HepG2 (cell line): ENCODE measurements around the gene TRIM31. TPM values are rescaled to one million over a fixed set of nuclear protein-coding genes. Genes with fewer than 3 reads are reported as not detected.
A peak's percentile ranks its signal among the peaks of the same experiment; 100 is the strongest.

Source experiments
- ATAC-seq: fragments of 200-7000 bp; cut with Tn5 transposase; 3 replicates; pipeline ENCODE4 v1.9.1; 2020; ENCODE audit warnings: mild to moderate bottlenecking, moderate library complexity
- BruUV-seq: library from RNA; stranded (reverse); fragments of 400-500 nt; replicated peaks from 2 replicates; lab custom pipeline; 2021; lab: Mats Ljungman, UMichigan
- CTCF ChIA-PET: fragments of 300-600 bp; formaldehyde crosslinking; extraction: SDS; loops from one replicate; lab custom pipeline; 2021; ENCODE audit warnings: low total read pairs, inconsistent platforms, low intra/inter-chr PET ratio; lab: Yijun Ruan, JAX
- POLR2A ChIA-PET: fragments of 350-600 bp; sonication (Branson Sonifier 250); formaldehyde crosslinking; loops from one replicate; lab custom pipeline; 2020; ENCODE audit warnings: antibody characterized with exemption, inconsistent platforms; lab: Yijun Ruan, JAX
- DNase-seq: peaks from one replicate; pipeline ENCODE4 v3.0.0-alpha.2; 2015; ENCODE audit warnings: low spot score
- FAIRE-seq: peaks from 3 replicates; lab custom pipeline; 2011; peaks lifted over from hg19 to GRCh38; lab: Jason Lieb, UNC
- H2AFZ ChIP-seq: one replicate; pipeline ENCODE4 v1.6.1; 2011; ENCODE audit warnings: low read length, inconsistent platforms
- H3K27ac ChIP-seq: fragments of 300-600 bp; 3 replicates; pipeline ENCODE4 v1.8.0; 2011; ENCODE audit warnings: mixed run types, mild to moderate bottlenecking, mixed read lengths, low read length, inconsistent platforms; ENCODE audit not compliant: insufficient read depth; ENCODE audit errors: extremely low read length
- H3K27me3 ChIP-seq, 2 experiments: fragments of 200-600 bp in 1 of 2; 2 replicates in 1 of 2; 3 replicates in 1 of 2; pipeline versions ENCODE4 v1.6.0 to v1.8.0; 2011; ENCODE audit warnings: low read length in 2 of 2, mild to moderate bottlenecking in 2 of 2, moderate library complexity in 2 of 2, inconsistent platforms in 1 of 2; ENCODE audit not compliant: insufficient read depth in 2 of 2, control insufficient read depth in 1 of 2
- H3K36me3 ChIP-seq, 2 experiments: fragments of 200-600 bp in 1 of 2; replicated peaks in 1 of 2; 2 replicates in 1 of 2; 3 replicates in 1 of 2; pipeline versions ENCODE4 v1.5.1 to v1.8.0; 2011; ENCODE audit warnings: low read length in 2 of 2, inconsistent platforms in 1 of 2; ENCODE audit not compliant: insufficient read depth in 2 of 2, control insufficient read depth in 1 of 2
- H3K4me1 ChIP-seq: 2 replicates; pipeline ENCODE4 v1.5.1; 2012; ENCODE audit warnings: low read length, inconsistent platforms; ENCODE audit not compliant: insufficient read depth
- H3K4me2 ChIP-seq: 2 replicates; pipeline ENCODE4 v1.6.0; 2011; ENCODE audit warnings: low read depth, low read length, inconsistent platforms
- H3K4me3 ChIP-seq, 3 experiments: fragments of 200-600 bp in 1 of 3; sonication (generic), shearing (Covaris generic) in 1 of 3; replicated peaks in 1 of 3; 2 replicates each; pipeline ENCODE4 v1.5.1; 2011 to 2016; ENCODE audit warnings: low read length in 3 of 3, inconsistent platforms in 2 of 3, low read depth in 2 of 3, mild to moderate bottlenecking in 2 of 3, control low read depth in 1 of 3, mixed read lengths in 1 of 3; ENCODE audit not compliant: insufficient read depth in 1 of 3
- H3K79me2 ChIP-seq: one replicate; pipeline ENCODE4 v1.6.1; 2011; ENCODE audit warnings: low read length, inconsistent platforms; ENCODE audit not compliant: insufficient read depth
- H3K9ac ChIP-seq: 2 replicates; pipeline ENCODE4 v1.6.0; 2011; ENCODE audit warnings: mild to moderate bottlenecking, low read depth, low read length, inconsistent platforms; ENCODE audit not compliant: insufficient read depth
- H3K9me3 ChIP-seq: 2 replicates; pipeline ENCODE4 v1.5.1; 2012; ENCODE audit warnings: mild to moderate bottlenecking, low read length
- H4K20me1 ChIP-seq: 2 replicates; pipeline ENCODE4 v1.6.0; 2011; ENCODE audit warnings: inconsistent platforms, mild to moderate bottlenecking, low read length, moderate library complexity; ENCODE audit not compliant: insufficient read depth
- DZIP1 ChIP-seq: sonication (generic); formaldehyde crosslinking; IDR thresholded peaks from 2 replicates; pipeline ENCODE4 v1.5.0; 2020; ENCODE audit warnings: mild to moderate bottlenecking, missing genetic modification reagents
- ZNF124 ChIP-seq: sonication (generic); formaldehyde crosslinking; IDR thresholded peaks from 2 replicates; pipeline ENCODE4 v1.4.0; 2020; ENCODE audit warnings: missing genetic modification reagents
- WGBS: methylation state at CpG from one replicate; pipeline ENCODE4 v1.1.6; 2017; ENCODE audit warnings: low lambda C conversion rate; 5-methylcytosine and 5-hydroxymethylcytosine counted together
- in situ Hi-C: cut with HindIII; loops from 2 replicates; pipeline ENCODE4 v1.10.0; 2017; ENCODE audit warnings: low pct_unique_long_range_greater_than_20kb; ENCODE audit not compliant: extremely low pct_ligation_motif_present
- intact Hi-C: fragments of 100-400 bp; cut with micrococcal nuclease; formaldehyde crosslinking; loops from one replicate; pipeline ENCODE4 v1.10.0; 2022; ENCODE audit not compliant: unreplicated experiment
- polyA plus RNA-seq, 8 experiments: library from polyadenylated mRNA; depleted of rRNA in 3 of 8; stranded (reverse) in 7 of 8; unstranded in 1 of 8; fragments of >200 nt; fragmentation: Illumina TruSeq in 4 of 8; extraction: Trizol in 4 of 8; gene quantifications; 2 replicates each; pipeline versions ENCODE4 v1.2.1 to v1.2.3, GENCODE V29; 2011 to 2016; ENCODE audit warnings: low read depth in 4 of 8, missing spikeins in 1 of 8, mixed read lengths in 1 of 8; ENCODE audit not compliant: insufficient read depth in 1 of 8
- total RNA-seq, 5 experiments: library from RNA; depleted of rRNA; stranded (reverse); fragments of >200 nt; fragmentation: Illumina TruSeq; extraction: Trizol; gene quantifications; 2 replicates each; pipeline ENCODE4 v1.2.3, GENCODE V29; 2016; ENCODE audit warnings: low read depth in 1 of 5
- TF ChIP-seq, protein P1 (sequence below): sonication (generic); formaldehyde crosslinking; IDR thresholded peaks from 2 replicates; pipeline ENCODE4 v1.4.0; 2020; ENCODE audit warnings: missing genetic modification reagents, mild to moderate bottlenecking, borderline replicate concordance
- TF ChIP-seq, protein P2 (sequence below): sonication (generic); formaldehyde crosslinking; IDR thresholded peaks from 2 replicates; pipeline ENCODE4 v1.9.0; 2022; ENCODE audit warnings: missing genetic modification reagents, mild to moderate bottlenecking, borderline replicate concordance

The TRIM31 gene
- total and polyA plus RNA-seq, 2 of the 13 experiments (the other 11 are each of a cell fraction or from before 2014, with no cell fraction given), result 0.13 to 0.51 TPM

- in situ Hi-C loops, result no loop called here
- TF ChIP-seq, protein P1, sequence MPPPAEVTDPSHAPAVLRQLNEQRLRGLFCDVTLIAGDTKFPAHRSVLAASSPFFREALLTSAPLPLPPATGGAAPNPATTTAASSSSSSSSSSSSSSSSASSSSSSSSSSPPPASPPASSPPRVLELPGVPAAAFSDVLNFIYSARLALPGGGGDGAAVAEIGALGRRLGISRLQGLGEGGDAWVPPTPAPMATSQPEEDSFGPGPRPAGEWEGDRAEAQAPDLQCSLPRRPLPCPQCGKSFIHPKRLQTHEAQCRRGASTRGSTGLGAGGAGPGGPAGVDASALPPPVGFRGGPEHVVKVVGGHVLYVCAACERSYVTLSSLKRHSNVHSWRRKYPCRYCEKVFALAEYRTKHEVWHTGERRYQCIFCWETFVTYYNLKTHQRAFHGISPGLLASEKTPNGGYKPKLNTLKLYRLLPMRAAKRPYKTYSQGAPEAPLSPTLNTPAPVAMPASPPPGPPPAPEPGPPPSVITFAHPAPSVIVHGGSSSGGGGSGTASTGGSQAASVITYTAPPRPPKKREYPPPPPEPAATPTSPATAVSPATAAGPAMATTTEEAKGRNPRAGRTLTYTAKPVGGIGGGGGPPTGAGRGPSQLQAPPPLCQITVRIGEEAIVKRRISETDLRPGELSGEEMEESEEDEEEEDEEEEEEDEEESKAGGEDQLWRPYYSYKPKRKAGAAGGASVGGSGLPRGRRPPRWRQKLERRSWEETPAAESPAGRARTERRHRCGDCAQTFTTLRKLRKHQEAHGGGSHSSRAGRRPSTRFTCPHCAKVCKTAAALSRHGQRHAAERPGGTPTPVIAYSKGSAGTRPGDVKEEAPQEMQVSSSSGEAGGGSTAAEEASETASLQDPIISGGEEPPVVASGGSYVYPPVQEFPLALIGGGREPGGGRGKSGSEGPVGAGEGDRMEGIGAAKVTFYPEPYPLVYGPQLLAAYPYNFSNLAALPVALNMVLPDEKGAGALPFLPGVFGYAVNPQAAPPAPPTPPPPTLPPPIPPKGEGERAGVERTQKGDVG (CRISPR knock-in tag), result 0 out of 2 replicates have a peak, but pooled peaks have one; percentile 26
- TF ChIP-seq DZIP1 (no peak), ZNF124 (CRISPR knock-in tag) (no peak)
- TF ChIP-seq, protein P2, sequence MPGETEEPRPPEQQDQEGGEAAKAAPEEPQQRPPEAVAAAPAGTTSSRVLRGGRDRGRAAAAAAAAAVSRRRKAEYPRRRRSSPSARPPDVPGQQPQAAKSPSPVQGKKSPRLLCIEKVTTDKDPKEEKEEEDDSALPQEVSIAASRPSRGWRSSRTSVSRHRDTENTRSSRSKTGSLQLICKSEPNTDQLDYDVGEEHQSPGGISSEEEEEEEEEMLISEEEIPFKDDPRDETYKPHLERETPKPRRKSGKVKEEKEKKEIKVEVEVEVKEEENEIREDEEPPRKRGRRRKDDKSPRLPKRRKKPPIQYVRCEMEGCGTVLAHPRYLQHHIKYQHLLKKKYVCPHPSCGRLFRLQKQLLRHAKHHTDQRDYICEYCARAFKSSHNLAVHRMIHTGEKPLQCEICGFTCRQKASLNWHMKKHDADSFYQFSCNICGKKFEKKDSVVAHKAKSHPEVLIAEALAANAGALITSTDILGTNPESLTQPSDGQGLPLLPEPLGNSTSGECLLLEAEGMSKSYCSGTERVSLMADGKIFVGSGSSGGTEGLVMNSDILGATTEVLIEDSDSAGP (CRISPR knock-in tag), result peak; percentile 28; the same call in 1 of the 2 replicates
- intact Hi-C loops, result no loop called here
- peaks cover 69% of the 10 kb centered on the region for H3K4me1 ChIP-seq
- no peak overlapping the region for H3K9ac ChIP-seq
- no peaks in the 10 kb centered on the region for H3K79me2 ChIP-seq
- no peak overlapping the region for H3K4me3 ChIP-seq
- H3K36me3 ChIP-seq, result no peaks in the 10 kb centered on the region
- no peaks in the 10 kb centered on the region for H3K9me3 ChIP-seq
- POLR2A ChIA-PET, result interaction anchor here (0.6 to 1.3 kb wide), 3 partner anchors 18 to 169 kb away, joined by 4 to 7 read pairs (median 5); partner anchors contain the start of gene TRIM40
- ATAC-seq (no peak), FAIRE-seq (no peak), DNase-seq (no peak)
- no peaks in the 10 kb centered on the region for H4K20me1 ChIP-seq
- no peak overlapping the region for H3K27ac ChIP-seq
- 91% methylated on average over 10 of the region's 17 CpGs for WGBS
- H3K4me2 ChIP-seq, result no peak overlapping the region
- CTCF ChIA-PET, result no interaction called here
- BruUV-seq, result no TSS peak
- H3K27me3 ChIP-seq, result no peaks in the 10 kb centered on the region
- no peak overlapping the region for H2AFZ ChIP-seq
Measured at GRCh38 chr6:30154061-30154460, 41.2 kb upstream of the TRIM31 start.
